Measurements from ENCODE around the gene OR14I1. TPM values are rescaled to one million over a fixed set of nuclear protein-coding genes. Genes with fewer than 3 reads are reported as not detected.

OR14I1 gene
- total and polyA plus RNA-seq, 12 donors, result not detected

GRCh38 chr1:248736977-248737376 lies 34.4 kb upstream of the OR14I1 start:
- Histone ChIP-seq H3K4me3 (no peak overlapping the region), H3K27me3 (peaks cover 0 to 15% (median 0%) of the 10 kb centered on the region in 7 donors), H3K4me1 (no peaks in the 10 kb centered on the region), H3K9me3 (peaks cover 0 to 12% (median 0%) of the 10 kb centered on the region in 11 donors), H3K27ac (no peak overlapping the region), H3K36me3 (no peaks in the 10 kb centered on the region)
- no peak for ATAC-seq
- intact Hi-C loops (cut with DNase I), result no loop called here
- DNase-seq, result no peak
- TF ChIP-seq CTCF (IDR thresholded peaks at IDR 0.05), result no peak
- 55 to 74% methylated on average over 4 of the region's 4 CpGs for WGBS, 2 donors

GRCh38 chr1:248733566-248733965 lies 31.0 kb upstream of the OR14I1 start:
- Histone ChIP-seq H3K4me3 (no peak overlapping the region), H3K27ac (no peak overlapping the region), H3K4me1 (no peaks in the 10 kb centered on the region), H3K27me3 (peaks cover 0 to 15% (median 0%) of the 10 kb centered on the region in 7 donors), H3K36me3 (no peaks in the 10 kb centered on the region), H3K9me3 (peaks cover 0 to 12% (median 0%) of the 10 kb centered on the region in 11 donors)
- ATAC-seq (no peak), DNase-seq (no peak)
- TF ChIP-seq CTCF (IDR thresholded peaks at IDR 0.05), result no peak
- intact Hi-C loops (cut with DNase I), result no loop called here
- WGBS, 2 donors, result 71 to 82% methylated on average over 5 of the region's 5 CpGs

- intact Hi-C loops (cut with DNase I), result no loop called here
- peaks cover 0 to 12% (median 0%) of the 10 kb centered on the region in 11 donors for H3K9me3 ChIP-seq
- WGBS, 2 donors, result 67 to 74% methylated on average over 13 of the region's 13 CpGs
- DNase-seq, result no peak
- no peaks in the 10 kb centered on the region for H3K4me1 ChIP-seq
- no peak for TF ChIP-seq CTCF (IDR thresholded peaks at IDR 0.05)
- no peak overlapping the region for H3K4me3 ChIP-seq
- ATAC-seq, result no peak
- H3K27ac ChIP-seq, result no peak overlapping the region
- H3K27me3 ChIP-seq, result peaks cover 0 to 5% (median 0%) of the 10 kb centered on the region in 7 donors
- no peaks in the 10 kb centered on the region for H3K36me3 ChIP-seq
Measured at GRCh38 chr1:248730507-248731335, 28.2 kb upstream of the OR14I1 start.

GRCh38 chr1:248714248-248714647 lies 11.7 kb upstream of the OR14I1 start:
- ATAC-seq, result no peak
- Histone ChIP-seq H3K27me3 (peaks cover 0 to 4% (median 0%) of the 10 kb centered on the region in 7 donors), H3K4me3 (no peak overlapping the region), H3K4me1 (peaks cover 0 to 19% (median 0%) of the 10 kb centered on the region in 9 donors), H3K9me3 (peaks cover 0 to 41% (median 6%) of the 10 kb centered on the region in 11 donors), H3K36me3 (no peaks in the 10 kb centered on the region), H3K27ac (no peak overlapping the region)
- intact Hi-C loops (cut with DNase I), result no loop called here
- no peak for DNase-seq
- WGBS, 2 donors, result 34 to 35% methylated on average over 3 of the region's 3 CpGs
- no peak for TF ChIP-seq CTCF (IDR thresholded peaks at IDR 0.05)
